ENCODE measurements around the gene SLC25A22.

The SLC25A22 gene

GRCh38 chr11:839875-840617, 42.0 kb upstream of the SLC25A22 start:
- Histone ChIP-seq H3K27ac (ENCODE audit: low read length) (no peak overlapping the region), H3K9me3 (ENCODE audit: control insufficient read depth in 2 of 2, low read length in 2 of 2) (no peaks in the 10 kb centered on the region), H3K4me1 (ENCODE audit: control insufficient read depth, insufficient read depth, low read length) (peaks cover 47% of the 10 kb centered on the region), H3K27me3 (ENCODE audit: control insufficient read depth in 1 of 2, insufficient read depth in 2 of 2, low read length in 2 of 2) (no peaks in the 10 kb centered on the region), H3K4me3 (ENCODE audit: low read length in 2 of 2) (no peak overlapping the region), H3K36me3 (ENCODE audit: control insufficient read depth in 2 of 2, insufficient read depth in 2 of 2, low read length in 2 of 2) (peaks cover 13 to 35% of the 10 kb centered on the region in 2 donors), H3K9ac (ENCODE audit: low read length in 2 of 2) (no peak overlapping the region)

- no peak overlapping the region for H3K27ac ChIP-seq (ENCODE audit: low read length)
- H3K4me1 ChIP-seq (ENCODE audit: control insufficient read depth, insufficient read depth, low read length), result peaks cover 48% of the 10 kb centered on the region
Measured at GRCh38 chr11:839280-839623, 41.2 kb upstream of the SLC25A22 start.

DNA sequence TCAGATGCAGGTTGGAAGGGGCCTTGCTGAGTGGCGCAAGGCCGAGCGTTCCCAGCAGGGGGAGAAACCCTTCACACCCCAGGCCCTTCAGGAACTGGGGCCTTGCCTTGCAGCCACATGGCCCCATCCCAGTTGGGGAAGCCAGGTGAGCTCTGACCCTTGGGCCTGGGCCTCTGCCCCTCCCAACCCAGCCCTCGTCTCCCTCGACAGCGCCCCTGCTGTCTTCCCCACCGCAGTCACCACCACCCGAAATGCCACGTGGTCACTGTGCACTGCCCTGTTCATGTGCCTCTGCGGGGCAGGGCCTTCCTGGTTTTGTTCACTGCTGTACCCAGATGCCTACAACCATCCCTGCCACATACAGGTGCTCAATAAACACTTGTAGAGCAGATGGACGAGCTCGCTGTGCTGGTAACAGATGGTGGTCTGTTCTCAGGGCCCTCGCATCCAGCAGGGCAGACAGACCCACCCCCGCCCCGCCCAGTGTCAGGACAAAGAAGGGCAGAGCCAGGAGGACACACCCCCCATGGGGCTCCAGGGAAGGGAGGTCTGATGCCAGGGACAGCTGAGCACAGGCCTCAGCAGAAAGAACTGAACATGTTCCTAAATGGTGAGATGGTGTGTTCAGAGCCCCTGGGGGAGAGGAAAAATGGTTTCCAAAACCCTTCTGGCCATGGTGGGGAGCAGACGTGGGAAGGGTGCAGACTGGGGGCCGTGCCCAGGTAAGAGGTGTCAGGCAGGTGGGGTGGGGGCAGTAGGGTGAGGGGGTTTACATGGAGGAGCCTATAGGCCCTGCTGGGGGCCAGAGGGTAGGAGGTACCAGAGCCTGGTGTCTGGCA, 40.6 kb upstream of the SLC25A22 start:
- H3K9me3 ChIP-seq (ENCODE audit: control insufficient read depth in 2 of 2, low read length in 2 of 2), result no peaks in the 10 kb centered on the region
- H3K9ac ChIP-seq (ENCODE audit: low read length in 2 of 2), result no peak overlapping the region
- H3K27ac ChIP-seq (ENCODE audit: low read length), result no peak overlapping the region
- H3K36me3 ChIP-seq (ENCODE audit: control insufficient read depth in 2 of 2, insufficient read depth in 2 of 2, low read length in 2 of 2), result peaks cover 13 to 35% of the 10 kb centered on the region in 2 donors
- no peak overlapping the region for H3K4me3 ChIP-seq (ENCODE audit: low read length in 2 of 2)
- no peaks in the 10 kb centered on the region for H3K27me3 ChIP-seq (ENCODE audit: control insufficient read depth in 1 of 2, insufficient read depth in 2 of 2, low read length in 2 of 2)
- peaks cover 48% of the 10 kb centered on the region for H3K4me1 ChIP-seq (ENCODE audit: control insufficient read depth, insufficient read depth, low read length)

More at GRCh38 chr11:839280-839623, 41.2 kb upstream of the SLC25A22 start:
- Histone ChIP-seq H3K4me3 (ENCODE audit: low read length in 2 of 2) (no peak overlapping the region), H3K9me3 (ENCODE audit: control insufficient read depth in 2 of 2, low read length in 2 of 2) (no peaks in the 10 kb centered on the region), H3K27me3 (ENCODE audit: control insufficient read depth in 1 of 2, insufficient read depth in 2 of 2, low read length in 2 of 2) (no peaks in the 10 kb centered on the region), H3K36me3 (ENCODE audit: control insufficient read depth in 2 of 2, insufficient read depth in 2 of 2, low read length in 2 of 2) (peaks cover 13 to 35% of the 10 kb centered on the region in 2 donors), H3K9ac (ENCODE audit: low read length in 2 of 2) (no peak overlapping the region)

GRCh38 chr11:837990-838307, 39.9 kb upstream of the SLC25A22 start:
- Histone ChIP-seq H3K27ac (ENCODE audit: low read length) (no peak overlapping the region), H3K9ac (ENCODE audit: low read length in 2 of 2) (no peak overlapping the region), H3K4me1 (ENCODE audit: control insufficient read depth, insufficient read depth, low read length) (peaks cover 46% of the 10 kb centered on the region), H3K36me3 (ENCODE audit: control insufficient read depth in 2 of 2, insufficient read depth in 2 of 2, low read length in 2 of 2) (peaks cover 13 to 35% of the 10 kb centered on the region in 2 donors), H3K9me3 (ENCODE audit: control insufficient read depth in 2 of 2, low read length in 2 of 2) (no peaks in the 10 kb centered on the region), H3K27me3 (ENCODE audit: control insufficient read depth in 1 of 2, insufficient read depth in 2 of 2, low read length in 2 of 2) (no peaks in the 10 kb centered on the region), H3K4me3 (ENCODE audit: low read length in 2 of 2) (no peak overlapping the region)

GRCh38 chr11:837189-837989, 39.3 kb upstream of the SLC25A22 start:
- Histone ChIP-seq H3K4me1 (ENCODE audit: control insufficient read depth, insufficient read depth, low read length) (peaks cover 49% of the 10 kb centered on the region), H3K9ac (ENCODE audit: low read length in 2 of 2) (no peak overlapping the region), H3K27ac (ENCODE audit: low read length) (no peak overlapping the region)

GRCh38 chr11:836700-837099, 38.6 kb upstream of the SLC25A22 start:
- peaks cover 56% of the 10 kb centered on the region for H3K4me1 ChIP-seq (ENCODE audit: control insufficient read depth, insufficient read depth, low read length)
- no peak overlapping the region for H3K27ac ChIP-seq (ENCODE audit: low read length)
- H3K9ac ChIP-seq (ENCODE audit: low read length in 2 of 2), result no peak overlapping the region
- H3K27me3 ChIP-seq (ENCODE audit: control insufficient read depth in 1 of 2, insufficient read depth in 2 of 2, low read length in 2 of 2), result peaks cover 1 to 8% of the 10 kb centered on the region in 2 donors
- H3K4me3 ChIP-seq (ENCODE audit: low read length in 2 of 2), result no peak overlapping the region
- no peaks in the 10 kb centered on the region for H3K9me3 ChIP-seq (ENCODE audit: control insufficient read depth in 2 of 2, low read length in 2 of 2)
- peaks cover 13 to 35% of the 10 kb centered on the region in 2 donors for H3K36me3 ChIP-seq (ENCODE audit: control insufficient read depth in 2 of 2, insufficient read depth in 2 of 2, low read length in 2 of 2)

More at GRCh38 chr11:837189-837989, 39.3 kb upstream of the SLC25A22 start:
- Histone ChIP-seq H3K4me3 (ENCODE audit: low read length in 2 of 2) (no peak overlapping the region), H3K9me3 (ENCODE audit: control insufficient read depth in 2 of 2, low read length in 2 of 2) (no peaks in the 10 kb centered on the region), H3K27me3 (ENCODE audit: control insufficient read depth in 1 of 2, insufficient read depth in 2 of 2, low read length in 2 of 2) (peaks cover 0 to 1% of the 10 kb centered on the region in 2 donors), H3K36me3 (ENCODE audit: control insufficient read depth in 2 of 2, insufficient read depth in 2 of 2, low read length in 2 of 2) (peaks cover 13 to 35% of the 10 kb centered on the region in 2 donors)

DNA sequence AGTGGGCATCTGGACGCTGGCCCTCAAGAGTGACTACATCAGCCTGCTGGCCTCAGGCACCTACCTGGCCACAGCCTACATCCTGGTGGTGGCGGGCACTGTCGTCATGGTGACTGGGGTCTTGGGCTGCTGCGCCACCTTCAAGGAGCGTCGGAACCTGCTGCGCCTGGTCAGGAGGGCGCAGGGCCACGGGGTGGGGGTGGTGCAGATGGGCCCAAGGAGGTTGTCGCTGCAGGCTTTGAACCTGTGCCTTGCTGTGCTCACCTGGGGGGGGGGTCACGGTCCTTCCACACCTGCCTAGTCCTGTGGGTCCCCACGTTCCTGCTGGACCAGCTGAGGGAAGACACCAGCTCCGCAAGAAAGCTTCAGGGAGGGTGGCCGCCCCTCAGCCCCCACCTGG, 38.2 kb upstream of the SLC25A22 start:
- Histone ChIP-seq H3K4me3 (ENCODE audit: low read length in 2 of 2) (no peak overlapping the region), H3K36me3 (ENCODE audit: control insufficient read depth in 2 of 2, insufficient read depth in 2 of 2, low read length in 2 of 2) (peaks cover 13 to 35% of the 10 kb centered on the region in 2 donors), H3K27me3 (ENCODE audit: control insufficient read depth in 1 of 2, insufficient read depth in 2 of 2, low read length in 2 of 2) (peaks cover 5 to 12% of the 10 kb centered on the region in 2 donors), H3K9ac (ENCODE audit: low read length in 2 of 2) (no peak overlapping the region), H3K27ac (ENCODE audit: low read length) (no peak overlapping the region), H3K4me1 (ENCODE audit: control insufficient read depth, insufficient read depth, low read length) (peaks cover 57% of the 10 kb centered on the region), H3K9me3 (ENCODE audit: control insufficient read depth in 2 of 2, low read length in 2 of 2) (no peaks in the 10 kb centered on the region)

GRCh38 chr11:834371-835316, 36.6 kb upstream of the SLC25A22 start:
- Histone ChIP-seq H3K9me3 (ENCODE audit: control insufficient read depth in 2 of 2, low read length in 2 of 2) (no peaks in the 10 kb centered on the region), H3K27ac (ENCODE audit: low read length) (peak overlapping the region; percentile 88), H3K27me3 (ENCODE audit: control insufficient read depth in 1 of 2, insufficient read depth in 2 of 2, low read length in 2 of 2) (peaks cover 19 to 29% of the 10 kb centered on the region in 2 donors), H3K4me1 (ENCODE audit: control insufficient read depth, insufficient read depth, low read length) (peaks cover 58% of the 10 kb centered on the region), H3K4me3 (ENCODE audit: low read length in 2 of 2) (peak overlapping the region; percentile 78 to 81), H3K36me3 (ENCODE audit: control insufficient read depth in 2 of 2, insufficient read depth in 2 of 2, low read length in 2 of 2) (peaks cover 9 to 25% of the 10 kb centered on the region in 2 donors), H3K9ac (ENCODE audit: low read length in 2 of 2) (peak overlapping the region; percentile 60 to 82)

- Histone ChIP-seq H3K9me3 (ENCODE audit: control insufficient read depth in 2 of 2, low read length in 2 of 2) (no peaks in the 10 kb centered on the region), H3K4me3 (ENCODE audit: low read length in 2 of 2) (peak overlapping the region; percentile 78 to 81), H3K36me3 (ENCODE audit: control insufficient read depth in 2 of 2, insufficient read depth in 2 of 2, low read length in 2 of 2) (peaks cover 5 to 19% of the 10 kb centered on the region in 2 donors), H3K4me1 (ENCODE audit: control insufficient read depth, insufficient read depth, low read length) (peaks cover 63% of the 10 kb centered on the region), H3K27me3 (ENCODE audit: control insufficient read depth in 1 of 2, insufficient read depth in 2 of 2, low read length in 2 of 2) (peaks cover 27 to 36% of the 10 kb centered on the region in 2 donors), H3K9ac (ENCODE audit: low read length in 2 of 2) (peak overlapping the region; percentile 78 to 82), H3K27ac (ENCODE audit: low read length) (peak overlapping the region; percentile 88)
Measured at GRCh38 chr11:833849-834311, 35.8 kb upstream of the SLC25A22 start.
